Erythroblast (primary cell): ENCODE measurements around the gene IGSF3.

Experiments
- GATA1 ChIP-seq: IDR thresholded peaks from 2 replicates; pipeline ENCODE4 v1.6.1; 2011; ENCODE audit warnings: low read depth, mild to moderate bottlenecking, control low read depth, low read length, moderate library complexity
- POLR2A ChIP-seq: IDR thresholded peaks from 2 replicates; pipeline ENCODE4 v1.6.1; 2011; ENCODE audit warnings: mild to moderate bottlenecking, low read length

DNA sequence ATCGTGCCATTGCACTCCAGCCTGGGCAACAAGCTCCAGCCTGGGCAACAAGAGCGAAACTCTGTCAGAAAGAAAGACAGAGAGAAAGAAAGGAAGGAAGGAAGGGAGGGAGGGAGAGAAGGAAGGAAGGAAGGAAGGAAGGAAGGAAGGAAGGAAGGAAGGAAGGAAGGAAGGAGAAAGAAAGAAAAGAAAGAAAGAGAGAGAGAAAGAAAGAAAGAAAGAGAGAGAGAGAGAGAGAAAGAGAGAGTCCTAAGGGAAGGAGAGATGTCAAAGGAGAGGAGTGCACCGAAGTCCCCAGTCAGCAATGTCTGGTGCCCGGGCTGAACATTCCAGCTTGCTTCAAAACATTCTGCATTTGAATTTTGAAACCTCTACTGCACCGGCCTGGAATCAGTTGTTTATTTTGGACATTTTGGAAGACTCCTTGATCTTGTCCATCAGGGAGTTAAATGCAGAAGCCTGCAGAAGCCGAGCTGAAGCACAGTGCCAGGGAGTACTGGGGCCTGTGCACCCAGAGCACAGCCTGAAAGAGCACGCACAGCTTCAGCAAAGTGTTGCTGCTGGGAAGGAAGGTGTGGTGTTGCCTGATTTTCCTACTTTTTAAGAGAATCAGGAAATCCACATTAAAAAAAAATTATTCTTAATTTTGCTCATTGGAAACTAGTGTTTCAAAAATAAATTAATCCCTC, 3.7 kb upstream of the IGSF3 start:
- TF ChIP-seq POLR2A, result no peak
- TF ChIP-seq GATA1, result no peak
